Activated CD4-positive, alpha-beta T cell treated with anti-CD3 and anti-CD28 coated beads for 1 hour (primary cell): Measurements from ENCODE around the gene CD24.

Source experiments
- DNase-seq: peaks from one replicate; pipeline ENCODE4 v3.0.0-alpha.2; 2020

Gene CD24

DNA sequence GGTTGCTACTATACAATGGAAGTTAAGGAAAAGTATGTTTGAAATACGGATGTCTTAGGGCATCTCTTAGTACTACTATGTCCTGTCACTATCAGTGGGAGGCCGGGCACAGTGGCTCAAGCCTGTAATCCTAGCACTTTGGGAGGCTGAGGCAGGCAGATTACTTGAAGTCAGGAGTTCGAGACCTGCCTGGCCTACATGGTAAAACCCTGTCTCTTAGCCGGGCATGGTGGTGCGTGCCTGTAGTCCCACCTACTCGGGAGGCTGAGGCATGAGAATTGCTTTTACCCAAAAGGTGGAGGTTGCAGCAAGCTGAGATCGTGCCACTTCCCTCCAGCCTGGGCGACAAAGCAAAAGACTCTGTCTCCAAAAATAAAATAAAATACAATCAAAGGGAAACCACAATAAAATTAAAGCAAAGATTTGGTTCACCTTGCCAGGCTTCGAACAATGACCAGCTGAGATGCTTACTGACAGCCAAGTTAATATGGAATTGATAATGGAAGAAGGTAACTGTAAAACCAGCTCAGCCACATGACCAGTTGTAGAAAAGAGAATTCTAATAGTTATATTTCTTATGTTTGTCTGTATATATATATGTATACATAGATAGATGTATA, 6.5 kb downstream of the CD24 start:
- no peak for DNase-seq

DNA sequence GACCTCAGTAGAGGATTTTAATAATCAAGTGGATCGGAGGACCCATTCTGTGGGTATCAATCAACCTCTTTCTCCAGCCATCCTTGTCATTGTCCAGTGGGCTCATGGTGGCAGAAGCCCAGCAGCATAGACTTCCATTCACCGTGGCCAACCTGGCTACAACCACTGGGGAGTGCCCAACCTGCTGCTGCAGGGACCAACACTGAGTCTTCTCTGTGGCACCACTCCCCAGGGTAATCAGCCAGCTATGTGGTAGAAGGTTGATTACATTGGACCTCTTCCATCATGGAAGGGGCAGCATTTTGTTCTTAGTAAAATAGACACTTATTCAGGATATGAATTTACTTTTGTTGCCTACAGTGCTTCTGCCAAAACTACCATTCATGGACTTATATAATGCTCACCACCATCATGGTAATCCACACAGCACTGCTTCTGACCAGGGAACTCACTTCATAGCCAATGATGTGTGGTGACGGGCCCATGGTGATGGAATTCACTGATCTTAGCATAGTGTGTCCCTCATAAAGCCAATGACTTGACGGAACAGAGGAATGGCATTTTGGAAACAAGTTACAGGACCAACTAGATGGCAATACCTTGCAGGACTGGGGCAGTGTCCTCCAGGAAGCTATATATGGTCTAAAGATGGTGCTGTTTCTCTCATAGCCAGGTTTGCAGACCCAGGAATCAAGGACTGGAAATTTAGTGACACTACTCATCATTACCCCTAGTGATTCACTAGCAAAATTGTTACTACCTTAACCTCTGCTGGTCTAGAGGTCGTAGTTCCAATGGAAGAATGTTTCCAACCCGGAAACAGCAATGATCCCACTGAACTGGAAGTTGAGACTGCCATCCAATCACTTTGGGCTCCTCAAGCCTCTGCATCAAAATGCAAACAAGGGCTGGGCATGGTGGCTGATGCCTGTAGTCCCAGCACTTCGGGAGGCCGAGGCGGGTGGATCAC, 7.6 kb downstream of the CD24 start:
- no peak for DNase-seq

DNA sequence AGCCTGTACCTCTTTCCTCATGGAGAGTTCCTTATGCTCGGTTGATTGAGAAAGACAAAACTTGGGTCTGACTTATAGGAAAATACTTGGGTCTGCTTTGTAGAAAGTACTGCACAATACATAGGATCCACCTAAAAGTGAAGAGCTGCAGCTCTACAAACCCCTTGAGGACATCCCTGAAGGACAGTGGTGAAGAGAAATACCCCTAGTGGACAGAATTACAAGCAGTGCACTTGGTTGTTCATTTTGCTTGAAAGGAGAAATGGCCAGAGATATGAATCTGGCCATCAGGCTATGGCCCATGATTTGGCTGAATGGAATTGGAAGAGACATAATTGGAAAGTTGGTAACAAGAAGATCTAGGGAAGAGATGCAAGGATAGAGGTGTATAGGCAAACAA, 8.3 kb downstream of the CD24 start:
- DNase-seq: no peak

DNA sequence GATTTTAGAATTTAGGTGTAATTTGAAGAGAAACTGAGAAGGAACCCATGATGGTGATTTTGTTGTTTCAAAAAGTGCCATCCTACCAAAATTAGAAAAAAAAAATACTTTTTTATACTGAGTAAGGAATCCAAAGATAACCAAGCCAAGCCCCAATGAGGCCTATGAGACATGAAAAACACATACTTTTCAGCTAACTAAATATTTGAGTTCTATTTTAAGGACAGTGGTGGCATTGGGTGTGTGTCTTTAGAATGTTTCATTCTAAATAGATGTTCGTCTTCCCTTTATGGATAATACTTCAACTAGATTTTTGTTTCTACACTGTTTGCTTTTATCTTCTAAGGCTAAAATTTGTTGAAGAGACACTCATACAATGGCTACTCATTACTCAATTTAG, 9.6 kb downstream of the CD24 start:
- no peak for DNase-seq

DNA sequence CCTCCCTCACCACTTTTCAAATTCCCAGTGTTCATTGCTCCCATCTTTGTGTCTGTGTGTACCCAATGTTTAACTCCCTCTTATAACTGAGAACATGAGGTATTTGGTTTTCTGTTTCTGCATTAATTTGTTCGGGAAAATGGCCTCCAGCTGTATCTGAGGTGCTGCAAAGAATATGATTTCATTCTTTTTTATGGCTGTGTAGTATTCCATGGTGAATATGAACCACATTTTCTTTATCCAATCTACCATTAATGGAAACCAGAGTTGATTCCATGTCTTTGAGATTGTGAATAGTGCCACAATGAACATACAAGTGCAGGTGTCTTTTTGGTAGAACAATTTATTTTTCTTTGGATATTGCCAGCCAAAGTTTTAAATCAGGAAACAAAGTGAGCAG, 10.4 kb downstream of the CD24 start:
- DNase-seq: no peak

DNA sequence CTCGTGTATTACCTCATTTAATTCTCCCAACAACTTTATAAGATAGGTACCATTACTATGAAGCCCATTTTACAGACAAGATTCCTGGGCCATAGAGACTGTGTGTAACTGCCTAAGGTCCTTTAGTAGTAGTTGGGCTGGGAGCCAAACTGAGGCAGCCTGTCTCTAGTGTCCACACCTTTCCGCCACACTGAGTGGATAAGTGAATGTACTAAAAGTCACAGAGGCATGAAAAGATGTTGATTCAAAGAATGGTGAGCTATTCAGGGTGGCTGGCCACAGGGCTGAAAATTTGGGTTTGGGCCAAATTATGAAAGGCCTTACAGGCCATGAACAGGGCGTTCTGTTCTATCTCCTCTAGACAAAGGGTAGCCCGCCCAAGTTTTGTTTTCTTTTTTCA, 11.0 kb downstream of the CD24 start:
- no peak for DNase-seq

DNA sequence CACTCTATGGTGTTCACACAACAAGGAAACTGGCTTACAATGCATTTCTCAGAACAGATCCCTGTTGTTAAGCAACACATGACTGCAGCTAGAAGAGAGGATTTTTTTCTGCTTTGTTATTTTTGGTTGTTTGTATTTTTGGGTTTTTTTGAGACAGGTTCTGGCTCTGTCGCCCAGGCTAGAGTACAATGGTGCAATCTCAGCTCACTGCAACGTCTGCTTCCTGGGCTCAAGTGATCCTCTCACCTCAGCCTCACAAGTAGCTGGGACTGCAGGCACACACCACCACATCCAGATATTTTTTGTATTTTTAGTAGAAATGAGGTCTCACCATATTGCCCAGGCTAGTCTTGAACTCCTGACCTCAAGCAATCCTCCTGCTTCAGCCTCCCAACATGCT, 12.7 kb downstream of the CD24 start:
- no peak for DNase-seq

DNA sequence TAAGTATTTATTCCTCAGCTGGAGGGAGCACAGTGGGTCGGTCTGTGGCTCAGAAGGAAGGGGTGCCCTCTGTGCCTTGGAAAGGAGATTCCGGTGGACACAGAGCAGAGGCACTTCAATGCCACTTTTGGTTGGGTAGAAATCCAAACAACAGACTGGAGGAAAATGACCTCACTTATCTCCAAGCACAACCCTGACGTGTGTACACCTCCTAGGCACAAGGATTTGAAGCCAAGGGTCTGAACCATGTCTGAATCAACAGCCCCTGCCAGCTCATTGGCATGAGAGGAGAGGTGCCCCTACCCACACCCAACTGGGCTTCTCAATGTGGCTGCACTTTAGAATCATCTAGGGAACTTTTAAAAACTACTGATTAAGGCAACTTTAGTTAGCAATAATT, 13.4 kb downstream of the CD24 start:
- DNase-seq: no peak

DNA sequence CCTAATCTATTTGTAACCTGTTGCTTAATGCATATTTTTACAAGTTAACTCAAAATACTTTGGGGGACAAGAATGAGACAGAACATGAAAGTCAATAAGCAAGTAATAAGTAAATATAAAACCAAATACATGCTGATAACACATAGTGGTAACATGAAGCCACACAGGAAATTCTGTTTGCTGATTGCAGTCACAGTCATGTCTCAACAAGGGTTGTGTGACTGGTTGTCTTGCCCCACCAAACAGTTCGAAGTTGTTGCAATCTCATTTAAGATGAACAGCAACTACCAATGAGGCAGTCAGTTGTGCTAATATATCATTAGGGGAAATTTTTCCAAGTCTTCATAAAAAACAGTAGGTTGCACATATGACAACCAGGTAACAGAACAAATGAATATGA, 14.5 kb downstream of the CD24 start:
- no peak for DNase-seq

DNA sequence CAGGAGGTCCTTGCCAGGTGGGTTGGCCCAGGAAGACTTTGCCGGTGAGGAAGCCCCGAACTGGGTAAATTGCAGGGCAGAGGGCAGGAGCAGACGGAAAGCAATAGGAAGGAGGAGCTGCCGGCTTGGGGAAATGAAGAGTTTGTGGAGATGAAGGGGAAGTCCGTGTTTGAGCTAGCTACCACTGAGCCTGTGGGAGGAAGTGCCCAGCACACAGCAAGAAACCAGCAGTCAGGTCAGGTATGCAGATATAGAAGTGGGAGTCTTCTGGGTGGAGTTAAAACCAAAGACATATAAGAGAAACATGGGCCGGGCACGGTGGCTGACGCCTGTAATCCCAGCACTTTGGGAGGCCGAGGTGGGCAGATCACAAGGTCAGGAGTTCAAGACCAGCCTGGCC, 34.7 kb downstream of the CD24 start:
- no peak for DNase-seq

DNA sequence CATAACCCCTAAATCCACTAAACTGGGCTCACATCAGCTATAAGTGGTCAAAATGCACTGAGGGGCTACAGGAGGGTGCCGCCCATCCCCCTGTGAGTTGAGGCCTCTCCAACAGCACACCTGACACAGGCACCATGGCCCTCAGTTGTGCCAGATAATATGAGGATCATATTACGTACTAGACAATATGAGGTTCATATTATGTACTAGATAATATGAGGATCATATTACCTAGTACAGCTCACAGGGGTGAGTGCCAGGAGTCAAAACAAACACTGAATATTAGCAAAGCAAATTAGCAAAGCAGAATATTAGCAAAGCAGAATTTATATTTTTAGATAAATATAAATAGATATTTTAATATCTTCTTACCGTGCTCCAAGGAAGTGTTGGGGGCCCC, 35.3 kb downstream of the CD24 start:
- DNase-seq: no peak

DNA sequence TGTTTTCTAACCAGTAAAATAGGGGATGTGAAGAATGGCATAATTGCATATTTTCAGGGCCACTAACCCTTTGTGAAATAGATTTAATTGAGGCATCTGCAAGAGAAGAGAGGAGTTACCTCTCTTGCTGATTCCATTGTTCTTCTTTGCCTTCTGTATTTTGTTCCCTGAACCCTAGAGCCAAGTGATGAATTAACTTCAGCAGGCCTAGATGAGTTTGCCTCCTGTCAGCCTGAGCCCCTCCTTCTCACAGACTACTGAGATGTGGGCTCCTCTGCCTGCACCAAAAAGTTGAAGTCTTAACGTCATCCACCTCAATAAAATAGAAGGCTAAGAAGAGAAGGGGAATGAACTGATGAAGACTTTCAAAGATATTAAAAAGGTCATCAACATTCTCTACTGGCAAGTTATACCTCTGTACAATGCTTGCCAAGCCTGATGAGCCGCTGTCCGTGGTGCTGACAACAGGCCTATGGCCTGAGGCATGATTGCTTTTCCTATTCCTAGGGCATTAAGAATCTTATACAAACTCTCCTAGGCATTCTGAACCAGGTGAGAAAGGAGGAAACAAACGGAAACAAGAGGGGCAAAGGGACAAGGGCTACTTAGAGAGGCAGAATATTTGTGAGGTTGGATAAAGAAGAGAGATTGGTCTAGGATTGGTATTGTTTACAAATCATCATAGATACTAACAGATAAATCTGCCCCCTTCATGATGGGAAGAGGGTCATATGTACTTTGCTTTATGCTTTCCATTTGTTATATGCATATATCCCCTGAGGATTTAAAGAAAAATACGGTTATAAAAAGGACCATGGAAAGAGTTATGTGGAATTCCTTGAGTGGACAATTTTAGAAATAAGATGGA, 46.8 kb downstream of the CD24 start:
- no peak for DNase-seq

DNA sequence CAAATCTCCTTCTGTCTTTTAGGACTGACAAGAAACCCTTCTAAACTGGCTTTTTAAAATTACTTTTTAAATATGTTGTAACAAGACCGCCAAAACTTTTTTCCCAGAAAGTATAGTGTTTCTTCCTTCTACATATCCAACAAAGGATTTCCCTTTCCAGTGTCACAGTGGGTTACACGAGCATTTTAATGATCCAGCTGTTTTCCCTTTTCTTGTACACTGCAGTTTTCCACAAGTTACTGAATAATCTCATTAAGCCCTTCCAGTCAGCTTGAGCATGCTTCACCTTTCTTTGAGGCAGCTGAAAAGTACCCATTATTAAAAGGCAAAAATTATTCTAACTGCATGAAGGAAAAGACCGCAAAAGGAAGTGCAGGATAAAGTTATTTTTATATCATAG, 48.6 kb downstream of the CD24 start:
- DNase-seq: no peak

DNA sequence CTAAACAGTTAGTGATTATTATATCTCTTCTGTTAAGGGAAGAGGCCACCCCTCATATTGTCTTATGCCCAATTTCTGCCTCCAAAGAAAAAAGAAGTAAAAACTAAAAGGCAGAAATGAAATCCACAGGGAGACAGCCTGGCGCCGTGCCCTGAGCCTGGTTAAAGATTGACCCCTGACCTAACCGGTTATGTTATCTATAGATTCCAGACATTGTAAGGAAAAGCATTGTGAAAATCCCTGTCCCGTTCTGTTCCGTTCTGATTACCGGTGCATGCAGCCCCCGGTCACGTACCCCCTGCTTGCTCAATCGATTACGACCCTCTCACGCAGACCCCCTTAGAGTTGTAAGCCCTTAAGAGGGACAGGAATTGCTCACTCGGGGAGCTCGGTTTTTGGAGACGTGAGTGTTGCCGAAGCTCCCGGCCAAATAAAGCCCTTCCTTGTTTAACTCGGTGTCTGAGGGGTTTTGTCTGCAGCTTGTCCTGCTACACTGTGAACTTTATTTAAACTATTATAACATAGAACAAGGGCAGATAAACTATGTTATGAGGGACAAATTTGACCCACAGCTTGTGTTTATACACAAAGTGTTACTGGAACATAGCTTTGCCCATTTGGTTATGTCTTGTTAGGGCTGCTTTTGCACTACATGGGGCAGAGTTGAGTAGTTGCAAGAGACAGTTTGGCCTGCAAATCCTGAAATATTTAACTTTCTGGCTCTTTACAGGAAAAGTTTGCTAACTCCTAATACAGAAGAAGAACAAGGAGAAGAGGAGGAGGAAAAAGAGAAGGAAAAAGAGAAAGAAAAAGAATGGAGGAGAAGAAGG, 49.6 kb downstream of the CD24 start:
- DNase-seq: no peak

DNA sequence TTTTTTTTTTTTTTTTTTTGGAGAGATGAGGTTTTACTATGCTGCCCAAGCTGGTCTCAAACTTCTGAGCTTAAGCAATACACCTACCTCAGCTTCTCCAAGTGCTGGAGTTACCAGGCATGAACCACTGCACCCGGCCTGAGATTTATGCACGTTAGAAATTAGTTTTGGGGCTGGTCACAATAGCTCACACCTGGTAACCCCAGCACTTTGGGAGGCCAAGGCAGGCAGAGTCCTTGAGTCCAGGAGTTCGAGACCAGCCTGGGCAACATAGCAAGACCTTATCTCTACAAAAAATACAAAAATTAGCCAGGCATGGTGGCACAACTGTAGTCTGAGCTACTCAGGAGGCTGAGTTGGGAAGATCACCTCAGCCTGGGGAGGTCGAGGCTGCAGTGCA, 51.9 kb downstream of the CD24 start:
- DNase-seq: no peak
